HG02678 (cell line): ENCODE measurements around the gene ROR2.

Experiments used
- ATAC-seq: cut with Tn5 transposase; IDR thresholded peaks from one replicate; pipeline ENCODE4 v1.9.1; 2021; ENCODE audit warnings: mild to moderate bottlenecking, moderate library complexity; ENCODE audit not compliant: unreplicated experiment

Gene ROR2

DNA sequence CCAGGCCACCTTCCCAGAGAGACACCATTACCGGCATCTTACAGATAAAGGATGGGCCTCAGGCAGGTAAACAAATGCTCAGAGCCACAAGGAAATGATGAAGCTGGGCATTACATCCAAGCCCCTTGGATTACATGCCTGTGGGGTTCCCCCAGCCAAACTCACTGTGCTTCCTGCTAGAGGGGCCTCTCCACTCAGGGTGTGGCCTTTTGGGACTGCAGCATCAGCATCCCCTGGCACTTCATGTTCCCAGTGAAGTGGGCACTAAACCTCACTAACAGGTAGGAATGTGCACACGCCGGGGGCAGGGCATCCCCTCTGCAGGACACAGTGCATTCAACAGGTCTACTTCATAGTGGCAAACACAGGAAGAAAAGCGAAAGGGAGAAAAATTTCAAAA, 125.9 kb downstream of the ROR2 start:
- no peak for ATAC-seq

DNA sequence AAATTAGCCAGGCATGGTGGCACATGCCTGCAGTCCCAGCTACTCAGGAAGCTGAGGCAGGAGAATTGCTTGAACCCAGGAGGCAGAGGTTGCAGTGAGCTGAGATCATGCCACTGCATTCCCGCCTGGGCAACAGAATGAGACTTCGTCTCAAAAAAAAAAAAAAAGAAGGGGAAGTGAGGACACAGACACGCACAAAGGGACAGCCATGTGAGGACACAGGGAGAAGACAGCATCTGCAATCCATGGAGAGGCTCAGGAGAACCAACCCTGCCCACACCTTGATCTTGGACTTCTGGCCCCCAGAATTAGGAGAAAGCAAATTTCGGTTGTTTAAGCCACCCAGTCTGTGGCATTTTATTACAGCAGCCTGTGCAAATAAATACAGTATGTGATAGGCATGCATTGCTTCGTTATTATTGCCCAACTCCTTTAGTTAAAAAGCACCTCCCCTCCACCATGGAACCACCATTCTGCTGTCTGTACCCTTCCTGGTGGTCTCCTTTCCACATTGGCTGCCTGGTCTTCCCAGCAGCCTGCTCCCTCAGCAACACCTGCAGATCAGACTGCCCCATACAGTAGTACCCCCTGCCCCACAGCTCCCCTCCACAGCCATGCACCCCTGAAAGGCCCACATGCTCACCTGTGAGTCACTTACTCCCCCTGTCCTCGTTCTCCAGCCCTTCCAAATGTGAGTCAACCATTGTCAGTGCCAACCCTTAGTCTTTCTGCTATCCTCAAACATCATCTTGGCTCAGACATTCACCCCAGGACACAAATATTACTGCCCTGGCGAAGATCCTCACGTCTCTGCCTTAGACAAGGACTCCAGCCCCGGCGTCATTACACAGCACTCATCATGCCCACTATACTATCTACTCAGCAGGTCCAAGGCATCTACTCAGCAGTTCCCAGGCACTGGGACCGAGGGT, 128.8 kb downstream of the ROR2 start:
- no peak for ATAC-seq

DNA sequence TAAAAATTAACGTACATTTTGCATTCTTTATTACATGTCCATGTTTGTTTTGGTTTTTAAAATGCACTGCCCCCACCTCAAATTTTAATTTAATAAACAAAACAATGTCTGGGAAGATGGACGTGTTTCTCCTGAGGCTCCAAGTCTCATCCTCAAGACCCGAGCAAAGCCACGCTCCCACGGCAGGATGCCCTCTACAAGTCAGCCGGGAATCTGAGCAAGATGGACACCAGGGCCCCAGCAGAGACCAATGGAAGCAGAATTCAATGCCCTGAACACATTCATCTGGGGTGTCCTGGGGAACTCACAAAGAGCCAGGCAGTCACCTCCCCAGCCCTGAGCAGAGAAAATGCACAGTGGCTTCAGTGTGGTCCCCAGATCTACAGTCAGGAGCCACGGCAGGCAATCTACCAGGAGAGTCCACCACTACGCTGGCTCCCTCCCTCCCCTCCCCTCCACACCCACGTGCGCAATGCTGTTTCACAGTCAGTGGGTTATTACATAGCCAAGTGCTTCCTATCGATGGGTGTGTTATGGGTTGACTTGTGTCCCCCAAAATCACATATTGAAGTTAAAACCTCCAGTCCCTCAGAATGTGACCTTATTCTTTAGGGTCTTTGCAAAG, 129.8 kb downstream of the ROR2 start:
- no peak for ATAC-seq

DNA sequence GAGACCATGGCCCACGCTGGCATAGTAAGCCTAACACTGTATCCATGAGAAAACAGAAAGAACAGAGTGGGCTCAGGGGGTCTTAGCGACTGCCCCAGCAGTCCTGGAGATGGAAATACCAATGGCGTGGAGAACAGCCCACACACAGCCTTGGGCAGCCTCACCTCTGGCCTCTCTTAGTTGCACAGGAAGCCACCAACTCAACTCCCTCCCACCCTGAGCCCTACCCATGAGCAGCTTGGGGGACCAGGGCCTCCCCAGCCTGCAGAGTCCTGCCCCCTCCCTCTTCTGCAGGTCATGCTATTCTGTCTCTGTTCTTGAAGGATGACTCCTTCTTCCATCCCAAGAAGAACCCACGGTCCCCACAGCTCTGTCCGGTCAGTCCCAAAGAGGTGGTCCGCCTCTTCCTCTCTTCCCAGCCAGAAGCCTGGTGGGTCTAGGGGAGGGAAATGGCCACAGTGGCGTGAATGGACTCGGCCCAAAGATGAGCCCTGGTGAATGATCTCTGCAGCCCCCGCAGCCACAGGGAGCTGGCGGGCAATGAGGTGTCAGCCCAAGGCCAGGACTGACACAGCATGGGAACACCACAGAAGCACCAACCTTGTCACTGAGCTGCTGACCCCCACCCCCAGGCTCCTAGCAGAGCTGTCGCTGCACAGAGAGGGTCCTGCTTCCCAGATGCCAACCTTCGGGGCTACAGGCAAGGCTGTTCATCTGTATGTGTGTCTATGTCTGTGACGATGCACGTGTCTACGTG, 131.2 kb downstream of the ROR2 start:
- ATAC-seq, result no peak

DNA sequence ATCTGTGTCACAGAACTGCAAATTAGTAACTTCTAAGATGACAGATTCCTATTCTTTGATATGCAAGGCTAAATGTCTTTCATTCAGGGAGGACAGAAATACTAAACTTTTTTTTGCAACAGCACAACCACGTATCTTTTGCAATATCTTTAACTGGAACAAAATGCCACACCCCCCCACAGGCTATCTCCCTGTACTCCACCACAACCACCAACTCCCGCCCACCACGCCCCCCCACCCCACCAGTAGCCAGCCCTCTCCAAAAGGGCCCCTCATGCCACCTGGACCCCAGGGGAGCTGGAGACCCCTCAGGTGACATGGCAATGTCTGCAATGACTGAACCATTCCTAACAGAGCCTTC, 131.8 kb downstream of the ROR2 start:
- no peak for ATAC-seq

DNA sequence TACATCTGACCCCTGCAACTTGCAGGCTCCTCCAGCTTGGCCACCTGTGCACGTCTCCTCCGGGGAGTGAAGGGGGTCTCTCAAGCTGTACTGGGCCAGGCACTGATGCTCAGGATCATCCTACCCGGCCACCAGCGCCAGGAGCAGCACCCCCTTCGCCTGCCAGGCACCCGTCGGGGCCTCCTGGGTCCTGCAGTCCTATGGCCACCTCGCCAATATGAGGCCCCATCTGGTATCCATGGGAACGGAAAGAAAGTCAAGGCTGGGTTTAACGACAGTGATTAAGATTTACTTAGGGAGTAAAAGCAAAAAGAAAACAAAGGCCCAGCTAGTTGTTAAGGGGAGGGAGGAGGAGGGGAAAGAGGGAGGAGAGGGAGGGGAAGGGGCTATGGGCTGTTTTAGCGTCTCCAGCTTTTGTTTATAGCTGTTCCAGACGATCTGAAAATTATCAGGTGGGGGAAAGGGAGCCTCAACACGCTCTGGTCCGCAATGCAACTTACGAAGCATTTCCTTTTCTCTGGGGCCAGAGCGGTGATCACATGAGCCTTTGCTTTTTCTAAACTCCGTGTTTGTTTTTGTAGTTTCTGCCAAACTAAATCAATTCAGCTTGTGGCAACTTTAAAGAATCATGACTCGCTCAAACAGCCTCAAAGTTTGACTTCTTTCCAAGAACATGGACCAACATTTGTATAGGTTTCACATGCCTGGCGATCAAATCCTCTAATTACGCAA, 132.4 kb downstream of the ROR2 start:
- ATAC-seq, result no peak

DNA sequence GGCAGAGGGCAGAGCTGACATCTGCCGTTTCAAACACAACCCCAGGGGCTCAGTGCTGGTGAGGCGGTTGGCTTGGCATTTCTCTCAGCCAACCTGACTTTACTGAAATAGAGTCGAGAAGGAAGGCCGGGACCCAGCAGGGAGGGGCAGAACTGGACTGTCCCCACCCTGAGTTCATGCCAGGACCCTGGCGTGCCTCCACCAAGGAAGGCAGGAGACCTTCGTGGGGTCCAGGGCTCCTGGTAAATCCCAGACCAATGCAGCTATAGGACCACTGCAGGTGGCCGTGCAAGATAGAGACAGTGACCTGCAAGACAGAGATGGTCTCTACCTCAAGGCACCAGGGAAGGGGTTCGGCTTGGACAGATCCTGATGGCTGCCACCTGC, 132.9 kb downstream of the ROR2 start:
- no peak for ATAC-seq

DNA sequence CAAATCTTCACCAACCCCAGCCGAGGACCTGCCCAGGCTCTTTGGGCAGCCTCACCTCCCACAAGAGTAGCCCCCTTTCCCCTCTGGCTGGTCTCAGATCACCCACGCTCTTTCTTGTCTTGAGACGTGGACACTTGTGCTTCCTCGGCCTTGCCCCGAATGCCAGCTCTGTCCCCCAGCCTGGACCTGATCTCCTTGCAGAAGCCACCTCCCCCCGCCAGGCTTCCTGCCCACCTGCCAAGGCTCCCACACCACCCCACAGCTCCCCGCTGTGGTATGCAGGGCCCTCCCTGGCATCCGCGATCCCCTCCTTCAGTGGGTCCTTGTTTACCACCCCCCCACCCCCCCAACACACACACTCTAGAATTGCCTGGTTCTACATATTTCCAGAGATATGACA, 133.7 kb downstream of the ROR2 start:
- ATAC-seq, result no peak

DNA sequence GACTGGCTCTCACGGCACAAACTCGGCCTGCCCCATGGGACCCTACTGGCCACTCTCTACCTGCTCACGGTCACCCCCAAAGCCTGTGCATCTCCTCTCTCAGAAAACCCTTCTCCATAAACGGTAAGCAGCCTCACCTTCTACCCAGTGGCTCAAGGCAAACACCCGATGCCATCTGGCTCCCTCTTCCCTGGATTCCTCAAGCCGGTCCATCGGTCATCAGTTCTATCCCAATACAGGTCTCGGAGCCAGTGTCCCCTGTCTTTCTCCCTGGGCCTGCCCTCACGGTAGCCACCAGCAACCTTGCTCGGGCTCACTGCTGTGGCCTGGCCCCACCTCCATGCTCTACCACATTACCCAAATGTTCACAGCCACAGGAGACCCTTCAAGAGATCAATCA, 134.1 kb downstream of the ROR2 start:
- no peak for ATAC-seq

DNA sequence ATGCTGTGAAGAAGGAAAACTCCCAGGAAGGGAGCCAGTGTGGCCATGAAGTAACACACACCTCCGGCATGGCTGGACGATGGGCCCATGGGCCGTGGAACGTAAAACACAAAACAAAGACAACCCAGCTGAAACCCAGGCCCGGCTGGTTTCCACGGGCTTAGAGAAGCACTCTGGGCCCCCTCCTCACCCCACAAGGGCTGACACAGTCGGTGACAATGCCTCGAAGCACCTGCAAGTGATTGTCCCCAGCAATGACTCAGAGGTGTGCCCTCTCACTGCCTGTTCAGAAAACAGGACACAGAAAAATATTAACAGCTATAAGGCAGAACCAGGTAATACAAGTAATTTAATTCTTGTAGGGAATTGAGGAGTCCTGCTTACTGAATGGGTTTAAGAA, 135.3 kb downstream of the ROR2 start:
- no peak for ATAC-seq

DNA sequence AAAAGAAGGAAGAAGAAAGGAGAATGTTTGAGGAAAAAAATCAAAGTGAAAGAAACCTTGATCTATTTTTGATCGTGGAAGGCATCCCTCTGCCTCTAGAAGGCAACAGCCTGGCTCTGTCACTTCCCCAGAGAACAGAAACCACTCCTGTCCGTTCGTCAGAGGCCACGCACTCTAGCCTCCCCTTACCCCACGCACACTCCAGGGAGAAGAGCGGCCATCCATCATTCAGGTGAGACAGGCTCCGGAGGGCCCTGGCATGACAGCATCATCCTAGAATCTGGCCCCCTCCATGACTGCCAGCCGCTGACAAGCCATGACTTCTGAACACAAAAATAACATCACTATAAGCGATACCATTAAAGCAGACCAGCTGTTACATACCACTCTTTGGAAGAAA, 135.8 kb downstream of the ROR2 start:
- no peak for ATAC-seq

DNA sequence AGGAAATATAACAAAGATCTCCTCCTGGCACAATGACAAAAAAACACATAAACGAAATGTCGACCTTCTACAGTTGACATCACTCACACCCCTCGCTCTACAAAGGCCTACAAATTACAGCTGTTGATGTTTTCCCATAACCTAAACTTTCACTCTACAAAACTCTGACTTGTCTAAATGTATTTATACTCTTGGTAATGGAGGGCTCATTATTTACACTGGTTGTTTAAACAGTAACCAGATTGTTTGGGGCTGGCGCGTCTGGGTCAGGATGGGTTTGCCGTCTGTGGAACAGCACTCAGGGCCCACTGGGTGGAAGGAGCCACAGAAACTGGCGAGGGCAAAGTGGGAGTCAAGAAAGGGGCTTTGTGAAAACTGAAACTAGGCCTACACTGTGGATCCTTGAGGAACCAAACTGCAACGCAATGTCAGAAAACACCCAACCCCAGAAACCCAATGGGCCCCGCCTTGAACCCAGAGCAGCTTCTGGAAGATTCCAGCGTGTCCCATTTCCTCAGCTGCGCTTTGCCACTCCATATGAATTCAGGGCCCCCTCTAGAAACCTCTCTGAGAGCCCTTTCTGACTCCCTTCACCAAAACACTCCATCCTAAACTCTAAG, 136.7 kb downstream of the ROR2 start:
- ATAC-seq, result no peak

DNA sequence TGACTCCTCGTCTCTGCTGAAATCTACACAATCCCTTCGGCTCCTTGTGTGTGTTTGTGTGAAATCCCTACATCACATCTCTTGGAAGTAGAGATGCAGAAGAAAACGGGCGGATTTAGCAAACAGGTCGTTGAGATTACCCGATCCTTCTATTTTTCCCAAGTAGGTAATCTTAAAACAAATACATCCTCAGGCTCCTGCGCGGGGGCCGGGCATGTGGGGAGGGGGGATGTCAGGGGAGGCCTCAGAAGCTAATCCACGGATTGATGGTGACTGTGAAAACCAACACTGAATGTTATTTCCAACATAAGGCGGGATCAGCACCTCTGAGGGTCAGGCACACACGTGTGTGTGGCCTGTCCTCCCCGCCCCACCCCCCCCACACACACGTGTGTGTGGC, 137.8 kb downstream of the ROR2 start:
- no peak for ATAC-seq

DNA sequence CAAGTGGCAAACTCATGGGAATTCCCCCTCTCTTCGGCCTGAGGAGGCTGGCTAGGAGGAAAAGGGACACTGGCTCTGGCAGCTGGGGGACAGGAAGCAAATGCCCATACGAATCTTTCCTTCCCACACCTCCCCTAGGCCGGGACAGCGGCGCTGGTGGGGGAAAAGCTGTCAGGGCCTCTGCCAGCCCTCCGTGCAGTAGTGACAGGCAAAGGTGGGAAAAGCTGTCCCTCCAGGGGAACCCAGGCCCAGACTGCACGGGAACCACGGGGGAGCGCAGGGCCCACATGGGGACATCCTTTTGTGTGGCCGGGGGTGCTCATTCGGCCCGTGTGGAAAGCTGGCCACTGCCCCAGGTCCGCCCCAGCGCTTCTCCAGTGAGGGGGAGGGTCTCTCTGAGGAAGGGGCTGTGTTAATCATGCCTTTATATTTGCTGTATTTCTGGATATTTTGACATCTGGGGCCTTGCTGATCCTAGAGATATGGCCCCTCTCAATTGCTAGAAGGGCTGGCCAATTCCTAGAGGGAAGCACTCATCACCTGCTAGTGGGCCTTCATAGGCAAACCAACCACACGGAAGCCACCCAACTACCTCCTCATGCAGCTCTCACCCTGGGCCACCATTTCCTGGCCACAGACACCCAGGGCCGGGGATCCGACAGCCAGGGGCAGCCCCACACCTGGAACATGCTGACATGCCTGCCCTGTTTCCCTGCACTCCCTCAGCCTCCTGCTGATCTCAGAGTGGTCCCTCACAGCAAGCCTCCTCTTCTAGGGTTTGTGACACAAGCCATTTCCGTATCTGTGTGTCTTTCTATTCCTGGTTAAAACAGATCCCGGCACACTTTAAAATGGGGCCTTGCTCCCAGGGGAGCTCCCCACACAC, 138.8 kb downstream of the ROR2 start:
- no peak for ATAC-seq

DNA sequence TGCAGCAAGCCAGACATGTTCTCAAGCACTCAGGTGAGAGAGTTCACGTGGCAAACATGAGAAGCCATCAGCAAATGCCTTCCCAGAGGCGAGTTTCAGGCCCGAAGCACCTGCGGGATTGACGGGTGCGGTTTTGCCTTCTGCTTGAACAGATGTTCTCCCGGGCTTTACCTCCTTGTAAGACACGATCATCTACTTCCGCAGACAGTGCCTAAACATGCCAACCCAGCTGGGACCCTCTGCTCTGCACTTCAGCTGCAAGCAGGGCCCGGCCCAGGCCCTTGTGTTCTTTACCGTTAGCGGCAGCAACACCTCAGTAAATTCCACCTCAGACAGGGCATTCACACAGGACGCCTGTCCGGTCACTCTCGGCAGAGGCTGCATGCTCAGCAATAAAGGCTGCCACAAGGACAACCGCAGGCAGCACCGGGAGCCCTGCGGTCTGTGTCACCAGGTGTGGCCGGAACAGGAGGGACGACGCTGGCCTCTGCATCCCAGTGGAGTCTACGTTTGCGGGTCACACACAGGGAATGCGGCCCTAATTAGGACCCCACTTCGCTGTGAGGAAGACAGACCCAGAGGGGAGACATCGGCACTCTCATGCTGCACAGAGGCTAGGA, 139.6 kb downstream of the ROR2 start:
- no peak for ATAC-seq

DNA sequence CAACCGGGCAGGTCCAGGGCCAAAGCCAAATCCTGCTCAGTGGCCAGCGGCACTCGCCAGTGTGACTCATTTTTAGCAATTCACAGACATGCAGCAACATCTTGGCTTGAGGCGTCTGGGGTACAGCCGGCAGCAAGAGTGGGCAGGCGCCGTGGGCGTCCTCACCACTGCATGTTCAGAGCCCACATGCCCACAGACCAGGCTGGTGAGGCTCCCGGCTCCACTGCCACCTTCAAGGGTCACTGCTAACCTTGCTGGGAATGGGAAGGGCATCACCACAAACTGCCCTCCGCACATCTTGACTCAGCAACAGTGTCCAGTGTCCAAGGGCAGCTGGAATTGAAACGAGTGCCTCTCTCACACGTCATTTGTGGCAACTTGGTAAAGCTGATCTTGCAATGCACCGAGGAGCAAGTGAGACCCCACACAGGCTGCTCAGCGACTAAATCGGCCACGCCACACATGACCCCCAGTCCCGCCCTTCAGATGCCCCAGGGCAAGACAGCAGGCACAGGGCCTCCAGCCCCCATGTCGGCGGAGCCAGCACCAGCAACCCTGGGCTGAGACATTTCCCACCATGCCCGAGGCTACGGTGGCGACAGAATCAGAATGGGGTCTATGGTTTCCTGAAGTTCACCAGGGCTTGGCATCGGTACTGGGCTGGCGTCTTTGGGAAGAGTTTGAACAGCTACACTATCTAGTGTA, 140.3 kb downstream of the ROR2 start:
- no peak for ATAC-seq

DNA sequence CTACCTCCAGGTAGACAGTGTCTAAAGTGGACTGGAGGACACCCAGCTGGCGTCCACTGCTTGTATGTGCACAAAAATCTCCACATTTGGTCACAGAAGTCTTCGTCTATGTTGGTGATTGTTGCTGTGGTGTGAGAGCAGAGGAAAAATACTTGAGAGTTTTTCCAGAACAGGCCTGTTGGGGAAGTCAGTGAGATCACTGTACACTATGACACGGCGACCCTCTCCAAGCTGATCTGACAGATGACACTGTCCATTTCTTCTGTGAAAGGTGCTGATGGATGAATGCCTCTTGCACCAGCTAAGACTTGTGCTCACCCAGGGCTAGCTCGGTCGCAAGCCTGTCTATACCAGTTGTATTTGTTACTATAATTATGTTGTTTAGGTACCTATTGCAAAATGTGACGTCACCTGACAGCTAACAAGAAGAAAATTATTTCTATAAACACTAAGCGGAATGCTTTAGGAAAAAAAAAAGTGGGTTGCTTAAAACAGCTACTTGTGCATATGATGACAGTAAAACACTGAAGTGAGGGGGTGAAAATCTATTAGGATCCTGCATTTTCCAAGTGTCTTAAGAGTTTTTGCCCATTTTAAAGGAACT, 142.3 kb downstream of the ROR2 start:
- no peak for ATAC-seq

DNA sequence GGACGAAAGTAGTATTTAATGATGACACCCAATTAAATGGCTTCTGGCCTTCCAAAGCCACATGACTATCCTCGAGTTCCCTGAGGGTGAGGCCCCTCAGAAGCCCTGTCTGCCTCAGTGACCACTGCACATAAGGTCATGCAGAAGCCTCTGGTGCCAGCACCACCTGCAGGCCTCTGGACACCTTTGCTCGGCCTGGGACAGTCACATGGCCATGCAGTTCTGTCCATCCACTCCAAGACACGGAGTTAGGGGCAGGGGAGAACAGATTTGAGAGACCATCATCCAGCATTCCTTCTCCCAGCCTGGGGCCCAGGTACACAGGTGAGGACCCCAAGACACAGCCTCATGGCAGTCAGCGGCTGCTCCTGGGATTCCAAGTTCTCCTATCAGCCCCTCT, 145.0 kb downstream of the ROR2 start:
- no peak for ATAC-seq
